HEK293 (cell line): ENCODE measurements around the gene INPP4B.

Experiments
- BCL11A ChIP-seq: fragments of 450-650 bp; formaldehyde crosslinking; IDR thresholded peaks from 2 replicates; pipeline ENCODE4 v1.5.1; 2016; ENCODE audit warnings: low read depth, missing biosample characterization, missing genetic modification characterization
- EGR2 ChIP-seq: fragments of 450-650 bp; formaldehyde crosslinking; IDR thresholded peaks from 2 replicates; pipeline ENCODE4 v1.5.1; 2016; ENCODE audit warnings: low read depth, missing biosample characterization, missing genetic modification characterization
- GFI1B ChIP-seq: fragments of 450-650 bp; formaldehyde crosslinking; IDR thresholded peaks from 2 replicates; pipeline ENCODE4 v1.5.1; 2016; ENCODE audit warnings: missing biosample characterization, missing genetic modification characterization
- GLIS1 ChIP-seq: fragments of 450-650 bp; formaldehyde crosslinking; IDR thresholded peaks from 2 replicates; pipeline ENCODE4 v1.5.1; 2016; ENCODE audit warnings: missing biosample characterization, missing genetic modification characterization
- HOXD13 ChIP-seq: sonication (generic); formaldehyde crosslinking; IDR thresholded peaks from 2 replicates; pipeline ENCODE4 v1.8.0; 2022; ENCODE audit warnings: missing genetic modification reagents, borderline replicate concordance
- KLF17 ChIP-seq: fragments of 450-650 bp; formaldehyde crosslinking; IDR thresholded peaks from 2 replicates; pipeline ENCODE4 v1.5.1; 2016; ENCODE audit warnings: missing biosample characterization, missing genetic modification characterization
- MEIS1 ChIP-seq: sonication (generic); formaldehyde crosslinking; IDR thresholded peaks from 2 replicates; pipeline ENCODE4 v1.8.1; 2022; ENCODE audit warnings: missing genetic modification reagents, mild to moderate bottlenecking, borderline replicate concordance
- RBAK ChIP-seq: fragments of 450-650 bp; formaldehyde crosslinking; IDR thresholded peaks from 2 replicates; pipeline ENCODE4 v1.5.1; 2016; ENCODE audit warnings: missing biosample characterization, missing genetic modification characterization
- SCRT1 ChIP-seq: fragments of 450-650 bp; formaldehyde crosslinking; IDR thresholded peaks from 2 replicates; pipeline ENCODE4 v1.5.1; 2016; ENCODE audit warnings: missing biosample characterization, missing genetic modification characterization, borderline replicate concordance
- SCRT2 ChIP-seq: fragments of 450-650 bp; formaldehyde crosslinking; IDR thresholded peaks from 2 replicates; pipeline ENCODE4 v1.5.1; 2016; ENCODE audit warnings: missing biosample characterization, missing genetic modification characterization
- SETDB1 ChIP-seq: IDR thresholded peaks from one replicate; pipeline ENCODE4 v1.6.1; 2017; ENCODE audit warnings: mild to moderate bottlenecking, low read length, moderate library complexity, mixed read lengths; ENCODE audit not compliant: insufficient read length
- SP2 ChIP-seq: fragments of 450-650 bp; formaldehyde crosslinking; IDR thresholded peaks from 2 replicates; pipeline ENCODE4 v1.5.1; 2016; ENCODE audit warnings: missing biosample characterization, missing genetic modification characterization
- YY2 ChIP-seq: fragments of 450-650 bp; formaldehyde crosslinking; IDR thresholded peaks from 2 replicates; pipeline ENCODE4 v1.5.1; 2016; ENCODE audit warnings: missing biosample characterization, missing genetic modification characterization
- ZBTB1 ChIP-seq: fragments of 450-650 bp; formaldehyde crosslinking; IDR thresholded peaks from 2 replicates; pipeline ENCODE4 v1.5.1; 2016; ENCODE audit warnings: missing biosample characterization, missing genetic modification characterization
- ZBTB26 ChIP-seq: fragments of 450-650 bp; formaldehyde crosslinking; optimal IDR thresholded peaks from 2 replicates; pipeline ENCODE3; 2016; ENCODE audit warnings: missing biosample characterization, mild to moderate bottlenecking, missing genetic modification characterization
- ZBTB8A ChIP-seq: fragments of 450-650 bp; formaldehyde crosslinking; IDR thresholded peaks from 2 replicates; pipeline ENCODE4 v1.5.1; 2016; ENCODE audit warnings: missing biosample characterization, missing genetic modification characterization
- ZFHX2 ChIP-seq: fragments of 450-650 bp; formaldehyde crosslinking; conservative IDR thresholded peaks from 2 replicates; pipeline ENCODE4 v1.5.1; 2016; ENCODE audit warnings: missing biosample characterization, missing genetic modification characterization
- ZNF175 ChIP-seq: fragments of 450-650 bp; formaldehyde crosslinking; IDR thresholded peaks from 2 replicates; pipeline ENCODE4 v1.5.1; 2016; ENCODE audit warnings: missing biosample characterization, missing genetic modification characterization
- ZNF19 ChIP-seq: fragments of 450-650 bp; formaldehyde crosslinking; IDR thresholded peaks from 2 replicates; pipeline ENCODE4; 2016; ENCODE audit warnings: missing biosample characterization, missing genetic modification characterization, low read depth
- ZNF2 ChIP-seq: fragments of 450-650 bp; formaldehyde crosslinking; IDR thresholded peaks from 2 replicates; pipeline ENCODE4 v1.5.1; 2016; ENCODE audit warnings: missing biosample characterization, missing genetic modification characterization
- ZNF248 ChIP-seq: fragments of 450-650 bp; formaldehyde crosslinking; IDR thresholded peaks from 2 replicates; pipeline ENCODE4 v1.5.1; 2017; ENCODE audit warnings: missing biosample characterization, missing genetic modification characterization
- ZNF394 ChIP-seq: fragments of 450-650 bp; formaldehyde crosslinking; IDR thresholded peaks from 2 replicates; pipeline ENCODE4 v1.5.1; 2016; ENCODE audit warnings: missing biosample characterization, missing genetic modification characterization, mild to moderate bottlenecking, moderate library complexity, borderline replicate concordance
- ZNF433 ChIP-seq: fragments of 450-650 bp; formaldehyde crosslinking; IDR thresholded peaks from 2 replicates; pipeline ENCODE4 v1.5.1; 2016; ENCODE audit warnings: missing biosample characterization, missing genetic modification characterization, low read depth
- ZNF529 ChIP-seq: fragments of 450-650 bp; formaldehyde crosslinking; IDR thresholded peaks from 2 replicates; pipeline ENCODE4 v1.5.1; 2017; ENCODE audit warnings: missing genetic modification characterization, missing biosample characterization; ENCODE audit not compliant: insufficient replicate concordance
- ZNF544 ChIP-seq: fragments of 450-650 bp; formaldehyde crosslinking; IDR thresholded peaks from 2 replicates; pipeline ENCODE4 v1.5.0; 2017; ENCODE audit warnings: missing biosample characterization, missing genetic modification characterization
- ZNF560 ChIP-seq: fragments of 450-650 bp; formaldehyde crosslinking; IDR thresholded peaks from 2 replicates; pipeline ENCODE4 v1.5.1; 2017; ENCODE audit warnings: missing biosample characterization, missing genetic modification characterization, borderline replicate concordance
- ZNF585B ChIP-seq: fragments of 450-650 bp; formaldehyde crosslinking; IDR thresholded peaks from 2 replicates; pipeline ENCODE4 v1.5.1; 2016; ENCODE audit warnings: missing biosample characterization, missing genetic modification characterization
- ZNF596 ChIP-seq: fragments of 450-650 bp; IDR thresholded peaks from 2 replicates; pipeline ENCODE4 v1.5.0; 2018; ENCODE audit warnings: missing biosample characterization, mild to moderate bottlenecking, missing genetic modification characterization, moderate library complexity
- ZNF600 ChIP-seq: fragments of 450-650 bp; formaldehyde crosslinking; IDR thresholded peaks from 2 replicates; pipeline ENCODE4 v1.5.1; 2016; ENCODE audit warnings: missing biosample characterization, missing genetic modification characterization
- ZNF707 ChIP-seq: fragments of 450-650 bp; formaldehyde crosslinking; IDR thresholded peaks from 2 replicates; pipeline ENCODE4 v1.5.1; 2016; ENCODE audit warnings: missing biosample characterization, missing genetic modification characterization
- ZNF776 ChIP-seq: fragments of 450-650 bp; formaldehyde crosslinking; IDR thresholded peaks from 2 replicates; pipeline ENCODE4 v1.5.0; 2017; ENCODE audit warnings: missing biosample characterization, missing genetic modification characterization, borderline replicate concordance
- ZNF785 ChIP-seq: fragments of 450-650 bp; formaldehyde crosslinking; IDR thresholded peaks from 2 replicates; pipeline ENCODE4 v1.5.1; 2016; ENCODE audit warnings: missing biosample characterization, missing genetic modification characterization
- ZNF791 ChIP-seq: fragments of 450-650 bp; formaldehyde crosslinking; IDR thresholded peaks from 2 replicates; pipeline ENCODE4 v1.5.1; 2016; ENCODE audit warnings: missing biosample characterization, missing genetic modification characterization
- ZNF837 ChIP-seq: fragments of 450-650 bp; formaldehyde crosslinking; IDR thresholded peaks from 2 replicates; pipeline ENCODE4 v1.5.1; 2016; ENCODE audit warnings: missing biosample characterization, missing genetic modification characterization
- ZNF843 ChIP-seq: fragments of 450-650 bp; formaldehyde crosslinking; IDR thresholded peaks from 2 replicates; pipeline ENCODE4 v1.5.1; 2016; ENCODE audit warnings: missing biosample characterization, missing genetic modification characterization
- ZSCAN16 ChIP-seq: fragments of 450-650 bp; formaldehyde crosslinking; IDR thresholded peaks from 2 replicates; pipeline ENCODE4 v1.5.1; 2016; ENCODE audit warnings: missing biosample characterization, missing genetic modification characterization
- TF ChIP-seq, protein P1 (sequence below): fragments of 450-650 bp; formaldehyde crosslinking; IDR thresholded peaks from 2 replicates; pipeline ENCODE4; 2016; ENCODE audit warnings: missing biosample characterization, missing genetic modification characterization
- TF ChIP-seq, protein P2 (sequence below): fragments of 450-650 bp; formaldehyde crosslinking; IDR thresholded peaks from 2 replicates; pipeline ENCODE4 v1.5.1; 2017; ENCODE audit warnings: missing biosample characterization, missing genetic modification characterization
- TF ChIP-seq, protein P3 (sequence below): fragments of 450-650 bp; formaldehyde crosslinking; IDR thresholded peaks from 2 replicates; pipeline ENCODE4 v1.5.1; 2017; ENCODE audit warnings: missing biosample characterization, mild to moderate bottlenecking, missing genetic modification characterization, moderate library complexity

The INPP4B gene

DNA sequence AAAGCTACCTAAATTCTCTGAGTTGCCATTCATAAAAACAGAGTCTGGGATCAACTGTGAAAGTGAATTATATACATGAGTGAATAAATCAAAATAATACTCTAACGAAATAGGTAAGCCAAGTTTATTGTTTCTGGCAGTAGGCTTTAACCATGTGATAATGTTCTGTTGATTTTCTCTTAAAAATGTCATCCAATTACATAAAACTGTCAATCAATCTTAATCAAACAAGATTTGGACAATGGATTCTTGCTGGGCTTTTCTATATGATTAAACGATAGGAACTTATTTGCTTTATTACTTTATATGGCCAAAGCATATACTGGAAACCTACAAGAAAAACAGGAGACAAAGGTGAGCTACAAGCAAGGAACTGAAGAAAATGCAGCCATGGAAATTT is 148.8 kb downstream of the INPP4B start (continued):
- no peak for TF ChIP-seq ZNF19 (tag by site-specific recombination)
- TF ChIP-seq GFI1B (tag by site-specific recombination), result no peak
- TF ChIP-seq, protein P1, sequence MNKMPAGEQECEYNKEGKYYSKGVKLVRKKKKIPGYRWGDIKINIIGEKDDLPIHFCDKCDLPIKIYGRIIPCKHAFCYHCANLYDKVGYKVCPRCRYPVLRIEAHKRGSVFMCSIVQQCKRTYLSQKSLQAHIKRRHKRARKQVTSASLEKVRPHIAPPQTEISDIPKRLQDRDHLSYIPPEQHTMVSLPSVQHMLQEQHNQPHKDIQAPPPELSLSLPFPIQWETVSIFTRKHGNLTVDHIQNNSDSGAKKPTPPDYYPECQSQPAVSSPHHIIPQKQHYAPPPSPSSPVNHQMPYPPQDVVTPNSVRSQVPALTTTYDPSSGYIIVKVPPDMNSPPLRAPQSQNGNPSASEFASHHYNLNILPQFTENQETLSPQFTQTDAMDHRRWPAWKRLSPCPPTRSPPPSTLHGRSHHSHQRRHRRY, result no peak
- TF ChIP-seq RBAK, result no peak
- peak; percentile 25 for TF ChIP-seq ZBTB8A (tag by site-specific recombination)
- no peak for TF ChIP-seq GLIS1 (tag by site-specific recombination)
- TF ChIP-seq ZNF843 (tag by site-specific recombination), result peak; percentile 90
- no peak for TF ChIP-seq ZNF560 (tag by site-specific recombination)
- TF ChIP-seq ZNF596 (tag by site-specific recombination), result 0 out of 2 replicates have a peak, but pooled peaks have one; percentile 34
- no peak for TF ChIP-seq ZNF837 (tag by site-specific recombination)
- TF ChIP-seq, protein P2, sequence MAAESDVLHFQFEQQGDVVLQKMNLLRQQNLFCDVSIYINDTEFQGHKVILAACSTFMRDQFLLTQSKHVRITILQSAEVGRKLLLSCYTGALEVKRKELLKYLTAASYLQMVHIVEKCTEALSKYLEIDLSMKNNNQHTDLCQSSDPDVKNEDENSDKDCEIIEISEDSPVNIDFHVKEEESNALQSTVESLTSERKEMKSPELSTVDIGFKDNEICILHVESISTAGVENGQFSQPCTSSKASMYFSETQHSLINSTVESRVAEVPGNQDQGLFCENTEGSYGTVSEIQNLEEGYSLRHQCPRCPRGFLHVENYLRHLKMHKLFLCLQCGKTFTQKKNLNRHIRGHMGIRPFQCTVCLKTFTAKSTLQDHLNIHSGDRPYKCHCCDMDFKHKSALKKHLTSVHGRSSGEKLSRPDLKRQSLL, result no peak
- peak; percentile 58; the same call in 1 of the 2 replicates for TF ChIP-seq BCL11A
- no peak for TF ChIP-seq ZNF785
- no peak for TF ChIP-seq ZNF394
- no peak for TF ChIP-seq EGR2 (tag by site-specific recombination)
- no peak for TF ChIP-seq ZNF600
- no peak for TF ChIP-seq ZBTB26 (tag by site-specific recombination)
- TF ChIP-seq ZNF585B, result no peak
- no peak for TF ChIP-seq ZFHX2
- TF ChIP-seq ZNF433 (tag by site-specific recombination), result no peak
- no peak for TF ChIP-seq ZNF707 (tag by site-specific recombination)
- no peak for TF ChIP-seq ZNF248 (tag by site-specific recombination)
- no peak for TF ChIP-seq ZNF544 (tag by site-specific recombination)
- no peak for TF ChIP-seq ZNF791 (tag by site-specific recombination)
- TF ChIP-seq SP2 (tag by site-specific recombination), result no peak
- TF ChIP-seq KLF17 (tag by site-specific recombination), result no peak
- no peak for TF ChIP-seq SETDB1
- no peak for TF ChIP-seq HOXD13
- no peak for TF ChIP-seq ZBTB1 (tag by site-specific recombination)
- no peak for TF ChIP-seq ZSCAN16 (tag by site-specific recombination)
- no peak for TF ChIP-seq ZNF529 (tag by site-specific recombination)
- TF ChIP-seq SCRT1 (tag by site-specific recombination), result 0 out of 2 replicates have a peak, but pooled peaks have one; percentile 36
- no peak for TF ChIP-seq ZNF776
- TF ChIP-seq ZNF175 (tag by site-specific recombination), result no peak
- TF ChIP-seq, protein P3, sequence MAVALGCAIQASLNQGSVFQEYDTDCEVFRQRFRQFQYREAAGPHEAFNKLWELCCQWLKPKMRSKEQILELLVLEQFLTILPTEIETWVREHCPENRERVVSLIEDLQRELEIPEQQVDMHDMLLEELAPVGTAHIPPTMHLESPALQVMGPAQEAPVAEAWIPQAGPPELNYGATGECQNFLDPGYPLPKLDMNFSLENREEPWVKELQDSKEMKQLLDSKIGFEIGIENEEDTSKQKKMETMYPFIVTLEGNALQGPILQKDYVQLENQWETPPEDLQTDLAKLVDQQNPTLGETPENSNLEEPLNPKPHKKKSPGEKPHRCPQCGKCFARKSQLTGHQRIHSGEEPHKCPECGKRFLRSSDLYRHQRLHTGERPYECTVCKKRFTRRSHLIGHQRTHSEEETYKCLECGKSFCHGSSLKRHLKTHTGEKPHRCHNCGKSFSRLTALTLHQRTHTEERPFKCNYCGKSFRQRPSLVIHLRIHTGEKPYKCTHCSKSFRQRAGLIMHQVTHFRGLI (tag by site-specific recombination), result peak; percentile 65; the same call in 1 of the 2 replicates
- TF ChIP-seq MEIS1 (CRISPR knock-in tag), result no peak
- TF ChIP-seq YY2 (tag by site-specific recombination), result no peak
- no peak for TF ChIP-seq ZNF2 (tag by site-specific recombination)
- TF ChIP-seq SCRT2 (tag by site-specific recombination), result no peak
